ENCODE results near the gene MACC1. TPM values are rescaled to one million over a fixed set of nuclear protein-coding genes. Genes with fewer than 3 reads are reported as not detected.
A peak's percentile ranks its signal among the peaks of the same experiment; 100 is the strongest.
"Not testable (repeated sequence)": the region's sequence is repeated elsewhere in the genome, so short reads cannot be mapped to it uniquely, and the experiment has no call there.

The MACC1 gene
- total RNA-seq, 1 experiment from 2014 or later = 7.9 TPM

GRCh38 chr7:20190560-20191390 lies 26.4 kb downstream of the MACC1 start:
- H3K9ac ChIP-seq (ENCODE audit: low read length) = no peak overlapping the region
- H3K36me3 ChIP-seq (ENCODE audit: low read depth, low read length) = peaks cover 12% of the 10 kb centered on the region; the same call in 1 of the 2 replicates
- H3K4me3 ChIP-seq (ENCODE audit: low read length) = no peak overlapping the region
- no peak overlapping the region for H3K4me2 ChIP-seq (ENCODE audit: low read length)
- peaks cover 5% of the 10 kb centered on the region; the same call in 1 of the 2 replicates for H3K4me1 ChIP-seq (ENCODE audit: insufficient read depth, low read length)
- no peak overlapping the region for H3K27ac ChIP-seq (ENCODE audit: low read length)
- H3F3A ChIP-seq (ENCODE audit: low read length, unreplicated experiment) = no peaks in the 10 kb centered on the region
- ChIA-PET POLR2A (ENCODE audit: unreplicated experiment) (interaction anchor here (0.5 kb wide), 1 partner anchor 29 kb away, joined by 3 read pairs; no protein-coding TSS in a partner anchor), CTCF (no interaction called here)
- no peaks in the 10 kb centered on the region for H3K9me2 ChIP-seq (replicated peaks; ENCODE audit: low read length)
- no peaks in the 10 kb centered on the region for H4K20me1 ChIP-seq (ENCODE audit: low read length)
- no peaks in the 10 kb centered on the region for H3K9me3 ChIP-seq (ENCODE audit: low read length)
- ATAC-seq (peak; percentile 10; the same call in 1 of the 2 replicates), DNase-seq (no peak)
- TF ChIP-seq CTCF (conservative IDR thresholded peaks at IDR 0.05; ENCODE audit: low read depth, low read length) = no peak
- no peak for TF ChIP-seq EZH2phosphoT487 (IDR thresholded peaks at IDR 0.05; ENCODE audit: borderline replicate concordance, low read length)
- no peak for TF ChIP-seq EZH2 (IDR thresholded peaks at IDR 0.05; ENCODE audit: low read length, unreplicated experiment)
- H2AFZ ChIP-seq (ENCODE audit: low read length) = no peak overlapping the region
- H3K79me2 ChIP-seq (ENCODE audit: low read length) = peaks cover 5% of the 10 kb centered on the region
- H3K27me3 ChIP-seq (ENCODE audit: low read length) = no peaks in the 10 kb centered on the region
- intact Hi-C loops (cut with micrococcal nuclease) = no loop called here
- BruUV-seq (replicated peaks) = no TSS peak

DNA sequence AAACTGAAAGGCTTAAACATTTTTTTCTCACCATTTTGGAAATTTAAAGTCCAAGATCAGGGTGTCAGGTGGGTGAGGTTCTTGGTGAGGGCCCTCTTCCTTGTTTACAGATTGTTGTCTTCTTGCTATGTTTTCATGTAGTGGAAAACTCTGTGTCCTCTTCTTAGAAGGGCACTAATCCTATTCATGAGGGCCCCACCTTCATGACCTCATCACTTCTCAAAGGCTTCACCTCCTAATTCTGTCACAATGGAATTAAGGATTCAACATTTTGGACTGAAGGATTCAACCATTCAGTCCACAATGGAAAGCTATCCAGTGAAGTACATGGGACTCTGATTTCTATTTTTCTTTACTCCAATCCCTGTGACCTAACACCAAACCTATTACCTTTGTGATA lies 27.3 kb downstream of the MACC1 start:
- H3K9me3 ChIP-seq (ENCODE audit: low read length) = no peaks in the 10 kb centered on the region
- no peaks in the 10 kb centered on the region for H3F3A ChIP-seq (ENCODE audit: low read length, unreplicated experiment)
- BruUV-seq (replicated peaks) = no TSS peak
- peaks cover 5% of the 10 kb centered on the region; the same call in 1 of the 2 replicates for H3K4me1 ChIP-seq (ENCODE audit: insufficient read depth, low read length)
- no peak overlapping the region for H3K4me3 ChIP-seq (ENCODE audit: low read length)
- intact Hi-C loops (cut with micrococcal nuclease) = no loop called here
- ATAC-seq (no peak), DNase-seq (no peak)
- no peaks in the 10 kb centered on the region for H4K20me1 ChIP-seq (ENCODE audit: low read length)
- no peak overlapping the region for H3K9ac ChIP-seq (ENCODE audit: low read length)
- no peaks in the 10 kb centered on the region for H3K9me2 ChIP-seq (replicated peaks; ENCODE audit: low read length)
- H3K79me2 ChIP-seq (ENCODE audit: low read length) = peaks cover 8% of the 10 kb centered on the region
- no peak overlapping the region for H3K4me2 ChIP-seq (ENCODE audit: low read length)
- no peak overlapping the region for H2AFZ ChIP-seq (ENCODE audit: low read length)
- H3K27me3 ChIP-seq (ENCODE audit: low read length) = no peaks in the 10 kb centered on the region
- ChIA-PET CTCF (no interaction called here), POLR2A (ENCODE audit: unreplicated experiment) (no interaction called here)
- H3K27ac ChIP-seq (ENCODE audit: low read length) = no peak overlapping the region
- H3K36me3 ChIP-seq (ENCODE audit: low read depth, low read length) = peaks cover 12% of the 10 kb centered on the region; the same call in 1 of the 2 replicates
- no peak for TF ChIP-seq EZH2 (IDR thresholded peaks at IDR 0.05; ENCODE audit: low read length, unreplicated experiment)
- no peak for TF ChIP-seq EZH2phosphoT487 (IDR thresholded peaks at IDR 0.05; ENCODE audit: borderline replicate concordance, low read length)
- no peak for TF ChIP-seq CTCF (conservative IDR thresholded peaks at IDR 0.05; ENCODE audit: low read depth, low read length)

DNA sequence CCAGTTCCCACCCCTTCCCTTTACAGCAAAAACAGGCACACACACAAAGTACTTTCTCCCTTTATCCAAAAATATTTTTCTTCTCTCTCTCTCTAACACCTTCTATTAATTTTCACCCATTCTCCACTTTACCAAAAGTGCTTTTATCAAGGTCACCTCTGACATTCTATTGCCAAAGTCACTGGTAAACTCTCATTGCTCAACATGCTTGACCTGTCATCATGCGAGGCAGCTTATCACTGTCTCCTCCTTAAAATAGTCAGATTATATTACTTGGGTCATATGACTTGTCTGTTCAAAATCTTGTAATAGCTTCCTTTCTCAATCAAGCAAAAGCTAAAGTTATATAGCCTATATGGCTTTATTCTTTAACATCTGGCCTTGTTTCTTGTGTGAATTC lies 28.6 kb downstream of the MACC1 start:
- peaks cover 12% of the 10 kb centered on the region; the same call in 1 of the 2 replicates for H3K36me3 ChIP-seq (ENCODE audit: low read depth, low read length)
- no peak overlapping the region for H3K27ac ChIP-seq (ENCODE audit: low read length)
- H3K79me2 ChIP-seq (ENCODE audit: low read length) = peaks cover 8% of the 10 kb centered on the region
- TF ChIP-seq EZH2 (IDR thresholded peaks at IDR 0.05; ENCODE audit: low read length, unreplicated experiment) (no peak), EZH2phosphoT487 (IDR thresholded peaks at IDR 0.05; ENCODE audit: borderline replicate concordance, low read length) (no peak), CTCF (conservative IDR thresholded peaks at IDR 0.05; ENCODE audit: low read depth, low read length) (no peak)
- H4K20me1 ChIP-seq (ENCODE audit: low read length) = no peaks in the 10 kb centered on the region
- peaks cover 4% of the 10 kb centered on the region; the same call in 1 of the 2 replicates for H3K4me1 ChIP-seq (ENCODE audit: insufficient read depth, low read length)
- H3K4me3 ChIP-seq (ENCODE audit: low read length) = no peak overlapping the region
- H3K9me2 ChIP-seq (replicated peaks; ENCODE audit: low read length) = no peaks in the 10 kb centered on the region
- DNase-seq (no peak), ATAC-seq (no peak)
- H3K9ac ChIP-seq (ENCODE audit: low read length) = no peak overlapping the region
- no peak overlapping the region for H2AFZ ChIP-seq (ENCODE audit: low read length)
- ChIA-PET CTCF (no interaction called here), POLR2A (ENCODE audit: unreplicated experiment) (no interaction called here)
- BruUV-seq (replicated peaks) = no TSS peak
- H3K9me3 ChIP-seq (ENCODE audit: low read length) = no peaks in the 10 kb centered on the region
- H3F3A ChIP-seq (ENCODE audit: low read length, unreplicated experiment) = no peaks in the 10 kb centered on the region
- H3K27me3 ChIP-seq (ENCODE audit: low read length) = no peaks in the 10 kb centered on the region
- intact Hi-C loops (cut with micrococcal nuclease) = no loop called here
- H3K4me2 ChIP-seq (ENCODE audit: low read length) = no peak overlapping the region

GRCh38 chr7:20187850-20188249 lies 29.3 kb downstream of the MACC1 start:
- CTCF ChIA-PET = not testable (repeated sequence)

More at GRCh38 chr7:20187850-20188249, 29.3 kb downstream of the MACC1 start:
- intact Hi-C loops (cut with micrococcal nuclease); H3K9me2 ChIP-seq (replicated peaks; ENCODE audit: low read length); H3K27me3 ChIP-seq (ENCODE audit: low read length); H2AFZ ChIP-seq (ENCODE audit: low read length); BruUV-seq (replicated peaks); H4K20me1 ChIP-seq (ENCODE audit: low read length); ATAC-seq; H3K79me2 ChIP-seq (ENCODE audit: low read length); H3F3A ChIP-seq (ENCODE audit: low read length, unreplicated experiment); H3K9ac ChIP-seq (ENCODE audit: low read length); H3K4me2 ChIP-seq (ENCODE audit: low read length); H3K4me3 ChIP-seq (ENCODE audit: low read length); H3K9me3 ChIP-seq (ENCODE audit: low read length); H3K4me1 ChIP-seq (ENCODE audit: insufficient read depth, low read length); POLR2A ChIA-PET (ENCODE audit: unreplicated experiment); H3K27ac ChIP-seq (ENCODE audit: low read length); DNase-seq: not testable (repeated sequence)
- H3K36me3 ChIP-seq (ENCODE audit: low read depth, low read length) = peaks cover 12% of the 10 kb centered on the region; the same call in 1 of the 2 replicates

Data from PC-3 (cell line).